ENCODE results near the gene TMEM132D. TPM values are rescaled to one million over a fixed set of nuclear protein-coding genes. Genes with fewer than 3 reads are reported as not detected.

Gene TMEM132D
- total RNA-seq, 1 donor from 2014 or later = 16.5 TPM

DNA sequence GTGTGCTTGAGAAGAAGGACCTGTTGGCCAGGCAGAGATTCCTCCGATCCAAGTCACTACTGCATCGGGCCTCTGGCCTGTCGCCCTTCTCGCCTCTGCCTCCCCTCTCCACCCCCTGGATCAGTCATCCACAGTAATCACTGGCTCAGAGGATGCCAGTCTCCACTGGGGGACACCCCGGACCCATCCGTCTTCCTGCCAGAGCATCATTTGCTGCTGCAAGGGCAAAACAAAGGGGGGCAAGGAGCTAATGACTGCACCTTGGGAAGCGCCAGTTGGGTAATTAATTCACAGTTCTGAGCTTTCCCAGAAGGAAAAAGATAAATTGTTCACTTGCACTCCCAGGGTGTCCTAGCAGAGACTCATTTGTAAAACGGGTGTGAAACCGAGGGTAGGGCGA is 835.1 kb downstream of the TMEM132D start:
- Mint-ChIP-seq H3K4me3 (ENCODE audit: unreplicated experiment) (no peak overlapping the region), H3K9me3 (ENCODE audit: unreplicated experiment) (peaks cover 22% of the 10 kb centered on the region), H3K36me3 (ENCODE audit: unreplicated experiment) (peaks cover 22% of the 10 kb centered on the region), H3K27me3 (ENCODE audit: unreplicated experiment) (peaks cover 9% of the 10 kb centered on the region), H3K4me1 (ENCODE audit: low read depth, unreplicated experiment) (peaks cover 16% of the 10 kb centered on the region), H3K27ac (ENCODE audit: unreplicated experiment) (no peak overlapping the region)
- TF ChIP-seq, protein P1, sequence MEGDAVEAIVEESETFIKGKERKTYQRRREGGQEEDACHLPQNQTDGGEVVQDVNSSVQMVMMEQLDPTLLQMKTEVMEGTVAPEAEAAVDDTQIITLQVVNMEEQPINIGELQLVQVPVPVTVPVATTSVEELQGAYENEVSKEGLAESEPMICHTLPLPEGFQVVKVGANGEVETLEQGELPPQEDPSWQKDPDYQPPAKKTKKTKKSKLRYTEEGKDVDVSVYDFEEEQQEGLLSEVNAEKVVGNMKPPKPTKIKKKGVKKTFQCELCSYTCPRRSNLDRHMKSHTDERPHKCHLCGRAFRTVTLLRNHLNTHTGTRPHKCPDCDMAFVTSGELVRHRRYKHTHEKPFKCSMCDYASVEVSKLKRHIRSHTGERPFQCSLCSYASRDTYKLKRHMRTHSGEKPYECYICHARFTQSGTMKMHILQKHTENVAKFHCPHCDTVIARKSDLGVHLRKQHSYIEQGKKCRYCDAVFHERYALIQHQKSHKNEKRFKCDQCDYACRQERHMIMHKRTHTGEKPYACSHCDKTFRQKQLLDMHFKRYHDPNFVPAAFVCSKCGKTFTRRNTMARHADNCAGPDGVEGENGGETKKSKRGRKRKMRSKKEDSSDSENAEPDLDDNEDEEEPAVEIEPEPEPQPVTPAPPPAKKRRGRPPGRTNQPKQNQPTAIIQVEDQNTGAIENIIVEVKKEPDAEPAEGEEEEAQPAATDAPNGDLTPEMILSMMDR (IDR thresholded peaks at IDR 0.05; ENCODE audit: partially characterized antibody, unreplicated experiment) = no peak
- no peak for DNase-seq

DNA sequence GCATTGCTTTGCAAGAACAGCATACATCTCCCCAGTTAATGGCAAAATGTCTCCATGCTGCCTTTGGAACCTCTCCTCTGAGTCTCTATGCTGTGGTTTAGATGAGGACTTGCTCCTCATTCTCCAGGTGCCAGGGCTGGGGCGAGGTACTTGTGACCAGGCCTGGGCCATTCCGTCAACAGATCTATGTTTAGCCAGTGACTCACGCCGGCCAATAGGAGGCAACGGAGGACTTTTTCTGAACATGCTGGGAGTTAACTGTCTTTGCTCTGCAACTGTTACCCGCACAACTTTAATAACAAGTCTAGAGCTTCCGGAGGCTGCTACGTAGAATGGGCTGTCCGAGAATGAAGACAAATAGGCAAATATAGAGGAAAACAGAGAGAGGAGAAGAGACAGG is 836.3 kb downstream of the TMEM132D start:
- no peak for DNase-seq
- TF ChIP-seq, protein P1 (IDR thresholded peaks at IDR 0.05; ENCODE audit: partially characterized antibody, unreplicated experiment) = no peak
- peaks cover 17% of the 10 kb centered on the region for H3K4me1 Mint-ChIP-seq (ENCODE audit: low read depth, unreplicated experiment)
- H3K27ac Mint-ChIP-seq (ENCODE audit: unreplicated experiment) = peak overlapping the region; percentile 72
- H3K9me3 Mint-ChIP-seq (ENCODE audit: unreplicated experiment) = peaks cover 24% of the 10 kb centered on the region
- H3K27me3 Mint-ChIP-seq (ENCODE audit: unreplicated experiment) = peaks cover 9% of the 10 kb centered on the region
- peaks cover 17% of the 10 kb centered on the region for H3K36me3 Mint-ChIP-seq (ENCODE audit: unreplicated experiment)
- no peak overlapping the region for H3K4me3 Mint-ChIP-seq (ENCODE audit: unreplicated experiment)

DNA sequence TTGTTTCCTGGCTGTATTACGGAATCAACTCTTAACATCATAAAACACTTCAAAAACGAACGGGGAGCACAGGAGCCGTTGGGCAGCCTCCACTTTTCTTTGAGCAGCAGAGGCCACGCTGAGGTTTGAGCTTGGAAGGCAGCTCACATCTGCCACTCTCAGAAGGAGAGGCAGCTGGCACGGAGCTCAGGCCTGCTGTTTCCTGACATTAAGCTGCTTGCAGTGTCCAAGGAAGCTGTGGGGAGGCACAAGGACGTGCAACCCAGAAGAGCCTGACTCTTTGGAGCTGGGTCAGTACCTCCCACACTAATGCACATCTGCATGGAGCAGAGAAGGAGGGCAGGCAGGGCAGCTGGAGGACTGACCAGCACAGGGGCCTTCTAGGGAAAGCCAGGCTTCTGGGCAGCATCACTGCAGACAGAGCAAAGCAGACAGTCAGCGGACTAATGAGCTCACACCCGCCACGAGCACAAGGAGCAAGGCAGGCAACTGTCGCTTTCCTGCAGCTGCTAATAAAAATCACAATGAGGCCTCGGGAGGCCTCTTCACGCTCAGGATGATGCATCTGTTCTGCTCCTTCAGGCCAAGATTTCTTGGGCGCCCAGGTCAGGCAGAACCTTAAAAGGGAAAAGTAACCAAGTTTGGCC is 839.5 kb downstream of the TMEM132D start:
- Mint-ChIP-seq H3K9me3 (ENCODE audit: unreplicated experiment) (peaks cover 21% of the 10 kb centered on the region), H3K4me3 (ENCODE audit: unreplicated experiment) (no peak overlapping the region), H3K27ac (ENCODE audit: unreplicated experiment) (peak overlapping the region; percentile 97), H3K4me1 (ENCODE audit: low read depth, unreplicated experiment) (peaks cover 17% of the 10 kb centered on the region), H3K36me3 (ENCODE audit: unreplicated experiment) (peaks cover 10% of the 10 kb centered on the region), H3K27me3 (ENCODE audit: unreplicated experiment) (peaks cover 9% of the 10 kb centered on the region)
- TF ChIP-seq, protein P1 (IDR thresholded peaks at IDR 0.05; ENCODE audit: partially characterized antibody, unreplicated experiment) = no peak
- peak; percentile 49 for DNase-seq

DNA sequence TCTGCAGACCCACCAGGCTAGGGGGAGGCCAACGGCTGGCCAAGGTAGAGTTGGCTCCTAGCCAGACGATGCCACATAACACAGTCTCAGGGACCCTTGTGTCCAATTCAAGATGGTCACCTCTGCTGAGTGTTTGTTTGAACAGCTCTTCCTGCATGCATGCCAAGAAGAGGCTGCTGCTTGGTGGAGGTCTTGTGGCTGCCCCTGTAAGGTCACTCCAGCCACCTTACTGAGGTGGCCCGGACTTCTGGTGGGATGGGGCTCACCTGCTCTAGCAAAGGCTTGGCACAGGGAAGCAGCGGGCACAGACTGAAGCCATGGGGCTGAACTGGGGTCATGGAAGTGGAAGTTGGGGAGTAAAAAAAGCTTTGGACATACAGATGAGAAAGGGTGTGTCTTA is 840.2 kb downstream of the TMEM132D start:
- peaks cover 10% of the 10 kb centered on the region for H3K36me3 Mint-ChIP-seq (ENCODE audit: unreplicated experiment)

DNA sequence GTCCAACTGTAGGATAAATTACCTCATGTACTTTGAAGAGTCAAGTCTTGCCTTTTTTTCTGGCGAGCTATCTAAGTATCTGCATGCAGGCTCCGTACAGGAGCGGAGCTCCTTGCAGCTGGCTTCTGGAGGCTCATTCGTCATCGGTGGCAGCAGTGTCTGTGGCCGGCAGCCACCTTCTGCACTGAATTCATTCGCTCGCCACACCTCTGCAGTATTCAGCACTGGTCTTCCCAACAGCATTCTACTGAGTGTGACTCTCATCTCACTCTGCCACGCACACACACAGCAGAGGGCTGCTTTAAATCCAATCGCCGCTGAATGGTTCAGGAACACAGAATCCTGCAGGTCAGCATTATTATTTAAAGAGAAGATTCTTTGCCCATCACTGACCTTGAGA is 850.6 kb downstream of the TMEM132D start:
- TF ChIP-seq, protein P1 (IDR thresholded peaks at IDR 0.05; ENCODE audit: partially characterized antibody, unreplicated experiment) = no peak

More for the DNA sequence above, 840.2 kb downstream of the TMEM132D start:
- Mint-ChIP-seq H3K27ac (ENCODE audit: unreplicated experiment) (peak overlapping the region; percentile 97), H3K27me3 (ENCODE audit: unreplicated experiment) (peaks cover 9% of the 10 kb centered on the region), H3K4me3 (ENCODE audit: unreplicated experiment) (no peak overlapping the region), H3K4me1 (ENCODE audit: low read depth, unreplicated experiment) (peaks cover 17% of the 10 kb centered on the region), H3K9me3 (ENCODE audit: unreplicated experiment) (peaks cover 21% of the 10 kb centered on the region)
- TF ChIP-seq, protein P1 (IDR thresholded peaks at IDR 0.05; ENCODE audit: partially characterized antibody, unreplicated experiment) = no peak
- DNase-seq = no peak

More for the DNA sequence above, 850.6 kb downstream of the TMEM132D start:
- Mint-ChIP-seq H3K27ac (ENCODE audit: unreplicated experiment) (no peak overlapping the region), H3K4me3 (ENCODE audit: unreplicated experiment) (no peak overlapping the region), H3K27me3 (ENCODE audit: unreplicated experiment) (peaks cover 3% of the 10 kb centered on the region), H3K36me3 (ENCODE audit: unreplicated experiment) (no peaks in the 10 kb centered on the region), H3K9me3 (ENCODE audit: unreplicated experiment) (peaks cover 1% of the 10 kb centered on the region), H3K4me1 (ENCODE audit: low read depth, unreplicated experiment) (no peaks in the 10 kb centered on the region)
- DNase-seq = no peak
